H9 (cell line): ENCODE results near the gene VLDLR. TPM values are rescaled to one million over a fixed set of nuclear protein-coding genes. Genes with fewer than 3 reads are reported as not detected.

ENCODE experiments used
- DNase-seq: peaks from one replicate; pipeline ENCODE4 v3.0.0-alpha.2; 2017
- H2AFZ ChIP-seq: one replicate; pipeline ENCODE4 v1.6.1; 2013; ENCODE audit warnings: mild to moderate bottlenecking, low read length, control low read depth, moderate library complexity
- H2AK5ac ChIP-seq: 2 replicates; pipeline ENCODE4 v1.6.1; 2013; ENCODE audit warnings: low read length, control low read depth, mixed read lengths; ENCODE audit not compliant: insufficient read length
- H2BK120ac ChIP-seq: one replicate; pipeline ENCODE4 v1.6.1; 2013; ENCODE audit warnings: low read depth, mild to moderate bottlenecking, low read length, control low read depth, inconsistent platforms; ENCODE audit not compliant: poor library complexity, severe bottlenecking
- H2BK12ac ChIP-seq: 2 replicates; pipeline ENCODE4 v1.6.1; 2013; ENCODE audit warnings: low read length, control low read depth, mixed read lengths, low read depth; ENCODE audit not compliant: insufficient read length
- H2BK15ac ChIP-seq: 2 replicates; pipeline ENCODE4 v1.6.1; 2013; ENCODE audit warnings: low read depth, low read length, control low read depth
- H2BK20ac ChIP-seq: one replicate; pipeline ENCODE4 v1.6.1; 2013; ENCODE audit warnings: low read depth, mild to moderate bottlenecking, low read length, control low read depth, inconsistent platforms; ENCODE audit not compliant: poor library complexity, severe bottlenecking
- H2BK5ac ChIP-seq: 2 replicates; pipeline ENCODE4 v1.6.1; 2013; ENCODE audit warnings: low read length, control low read depth, mixed read lengths; ENCODE audit not compliant: insufficient read length
- H3K14ac ChIP-seq: 2 replicates; pipeline ENCODE4 v1.6.1; 2013; ENCODE audit warnings: low read length, control low read depth; ENCODE audit not compliant: insufficient read depth
- H3K18ac ChIP-seq: 2 replicates; pipeline ENCODE4 v1.6.1; 2013; ENCODE audit warnings: low read depth, mild to moderate bottlenecking, mixed read lengths, low read length, control low read depth; ENCODE audit not compliant: insufficient read length
- H3K23ac ChIP-seq: 2 replicates; pipeline ENCODE4 v1.6.1; 2013; ENCODE audit warnings: low read length, control low read depth, mixed read lengths, low read depth; ENCODE audit not compliant: insufficient read length
- H3K23me2 ChIP-seq: 2 replicates; pipeline ENCODE4 v1.6.1; 2013; ENCODE audit warnings: low read depth, mild to moderate bottlenecking, mixed read lengths, low read length, control low read depth; ENCODE audit not compliant: insufficient read length, poor library complexity, severe bottlenecking
- H3K27ac ChIP-seq: 2 replicates; pipeline ENCODE4 v1.5.1; 2013; ENCODE audit warnings: low read length, control low read depth, mixed read lengths, low read depth; ENCODE audit not compliant: insufficient read length
- H3K27me3 ChIP-seq: 2 replicates; pipeline ENCODE4 v1.6.1; 2013; ENCODE audit warnings: low read length, control low read depth, inconsistent platforms; ENCODE audit not compliant: insufficient read depth
- H3K4ac ChIP-seq: 2 replicates; pipeline ENCODE4 v1.6.1; 2013; ENCODE audit warnings: low read depth, mild to moderate bottlenecking, control low read depth, inconsistent platforms, low read length, moderate library complexity
- H3K4me1 ChIP-seq: 2 replicates; pipeline ENCODE4 v1.6.1; 2013; ENCODE audit warnings: low read length, control low read depth, inconsistent platforms; ENCODE audit not compliant: insufficient read depth
- H3K4me2 ChIP-seq: 2 replicates; pipeline ENCODE4 v1.6.1; 2013; ENCODE audit warnings: low read length, control low read depth, mixed read lengths; ENCODE audit not compliant: insufficient read length, insufficient read depth
- H3K56ac ChIP-seq: 2 replicates; pipeline ENCODE4 v1.6.1; 2013; ENCODE audit warnings: low read depth, mild to moderate bottlenecking, mixed read lengths, low read length, control low read depth; ENCODE audit not compliant: insufficient read length
- H3K79me1 ChIP-seq: 2 replicates; pipeline ENCODE4 v1.6.1; 2013; ENCODE audit warnings: low read depth, mild to moderate bottlenecking, moderate library complexity, low read length, control low read depth, inconsistent platforms; ENCODE audit not compliant: insufficient read depth, poor library complexity, severe bottlenecking
- H3K79me2 ChIP-seq: 2 replicates; pipeline ENCODE4 v1.6.1; 2013; ENCODE audit warnings: low read length, control low read depth, inconsistent platforms; ENCODE audit not compliant: insufficient read depth
- H3K9ac ChIP-seq: 2 replicates; pipeline ENCODE4 v1.6.1; 2013; ENCODE audit warnings: low read length, control low read depth, mixed read lengths; ENCODE audit not compliant: insufficient read length; ENCODE audit errors: extremely low read depth
- H3K9me3 ChIP-seq: one replicate; pipeline ENCODE4 v1.6.1; 2013; ENCODE audit warnings: low read depth, low read length, inconsistent platforms; ENCODE audit not compliant: control insufficient read depth
- H3T11ph ChIP-seq: one replicate; pipeline ENCODE4 v1.6.1; 2013; ENCODE audit warnings: mild to moderate bottlenecking, low read length, control low read depth, inconsistent platforms
- H4K20me1 ChIP-seq: one replicate; pipeline ENCODE4 v1.6.1; 2013; ENCODE audit not compliant: control insufficient read depth, insufficient read length, insufficient read depth
- H4K5ac ChIP-seq: 2 replicates; pipeline ENCODE4 v1.6.1; 2013; ENCODE audit warnings: low read depth, mild to moderate bottlenecking, mixed read lengths, low read length, control low read depth; ENCODE audit not compliant: insufficient read length
- H4K8ac ChIP-seq: replicated peaks from 2 replicates; pipeline ENCODE4 v1.6.1; 2013; ENCODE audit warnings: low read length, control low read depth, mixed read lengths, low read depth; ENCODE audit not compliant: insufficient read length
- H4K91ac ChIP-seq: 2 replicates; pipeline ENCODE4 v1.6.1; 2013; ENCODE audit warnings: low read depth, mild to moderate bottlenecking, moderate library complexity, mixed read lengths, low read length, control low read depth; ENCODE audit not compliant: insufficient read length
- H3K27ac Mint-ChIP-seq, 3 experiments: 2 replicates in 2 of 3; 3 replicates in 1 of 3; pipeline ENCODE4 v1.8.0; 2020 to 2021; ENCODE audit warnings: mixed read lengths in 3 of 3, mild to moderate bottlenecking in 1 of 3, moderate library complexity in 1 of 3
- H3K27me3 Mint-ChIP-seq: 2 replicates; pipeline ENCODE4 v1.8.0; 2021; ENCODE audit warnings: low read depth, mild to moderate bottlenecking, moderate library complexity, mixed read lengths
- H3K36me3 Mint-ChIP-seq, 3 experiments: 2 replicates in 2 of 3; 3 replicates in 1 of 3; pipeline ENCODE4 v1.8.0; 2020 to 2021; ENCODE audit warnings: low read depth in 3 of 3, mixed read lengths in 3 of 3; ENCODE audit not compliant: insufficient read depth in 1 of 3
- H3K4me1 Mint-ChIP-seq, 2 experiments: 2 replicates each; pipeline ENCODE4 v1.8.0; 2020; ENCODE audit warnings: mixed read lengths in 2 of 2
- H3K4me3 Mint-ChIP-seq, 2 experiments: 2 replicates in 1 of 2; 3 replicates in 1 of 2; pipeline ENCODE4 v1.8.0; 2020 to 2021; ENCODE audit warnings: mild to moderate bottlenecking in 2 of 2, mixed read lengths in 2 of 2, moderate library complexity in 1 of 2
- H3K9me3 Mint-ChIP-seq, 2 experiments: 2 replicates in 1 of 2; 3 replicates in 1 of 2; pipeline ENCODE4 v1.8.0; 2020; ENCODE audit warnings: mild to moderate bottlenecking in 2 of 2, mixed read lengths in 2 of 2, moderate library complexity in 1 of 2
- CTCF ChIP-seq: fragments of 200-600 bp; sonication (generic); conservative IDR thresholded peaks from 3 replicates; pipeline ENCODE4 v1.8.0; 2021; ENCODE audit warnings: antibody characterized with exemption, mild to moderate bottlenecking
- WGBS: extraction: QIAGEN DNeasy Blood & Tissue Kit; methylation state at CpG from one replicate; pipeline ENCODE4 v1.1.7; 2013; ENCODE audit warnings: missing lambda C conversion rate, low lambda C conversion rate, mixed read lengths; ENCODE audit not compliant: insufficient read length; ENCODE audit errors: extremely low coverage; 5-methylcytosine and 5-hydroxymethylcytosine counted together
- total RNA-seq: library from RNA; stranded (reverse); gene quantifications from 2 replicates; pipeline ENCODE4 v1.2.1, GENCODE V29; 2021

The VLDLR gene
- total RNA-seq, 1 experiment from 2014 or later, result 19.1 TPM

- Histone ChIP-seq H4K5ac (no peak overlapping the region), H3K79me2 (no peaks in the 10 kb centered on the region), H3K27ac (no peak overlapping the region), H2BK20ac (no peak overlapping the region), H3K4me1 (no peaks in the 10 kb centered on the region; the same call in 1 of the 2 replicates), H4K91ac (no peak overlapping the region), H3K9me3 (peaks cover 8% of the 10 kb centered on the region), H3K18ac (no peak overlapping the region), H3K79me1 (no peaks in the 10 kb centered on the region), H4K8ac (no peak overlapping the region), H4K20me1 (no peaks in the 10 kb centered on the region), H2BK12ac (no peak overlapping the region), H3K14ac (no peak overlapping the region), H2BK15ac (no peak overlapping the region), H3K27me3 (0 out of 2 replicates have a peak, but pooled peaks cover 2% of the 10 kb centered on the region), H2AFZ (no peak overlapping the region), H2BK5ac (no peak overlapping the region), H3K56ac (no peak overlapping the region), H2AK5ac (no peak overlapping the region), H3K4me2 (no peak overlapping the region), H3K23me2 (no peaks in the 10 kb centered on the region), H3K23ac (no peak overlapping the region), H3T11ph (no peak overlapping the region), H2BK120ac (no peak overlapping the region), H3K4ac (no peak overlapping the region), H3K9ac (no peak overlapping the region)
- TF ChIP-seq CTCF, result no peak
- DNase-seq, result no peak
- H3K4me1 Mint-ChIP-seq, result peaks cover 0 to 3% of the 10 kb centered on the region in 2 experiments; a peak in 1 of 4 replicates
- H3K27ac Mint-ChIP-seq, result no peak overlapping the region
- H3K36me3 Mint-ChIP-seq, result peaks cover 8 to 13% (median 9%) of the 10 kb centered on the region in 3 experiments; a peak in 6 of 7 replicates
- H3K27me3 Mint-ChIP-seq, result no peaks in the 10 kb centered on the region
- no CpG with 5 or more reads among the region's 1 CpG for WGBS
- no peak overlapping the region for H3K4me3 Mint-ChIP-seq
- H3K9me3 Mint-ChIP-seq, result peaks cover 7 to 8% of the 10 kb centered on the region in 2 experiments
Observed at GRCh38 chr9:2597483-2597882, 24.1 kb upstream of the VLDLR start.
